GM21576 (cell line): ENCODE results near the gene JAGN1.
"Not testable (repeated sequence)": the region's sequence is repeated elsewhere in the genome, so short reads cannot be mapped to it uniquely, and the experiment has no call there.

Experiments
- ATAC-seq: cut with Tn5 transposase; IDR thresholded peaks from one replicate; pipeline ENCODE4 v1.9.1; 2021; ENCODE audit warnings: mild to moderate bottlenecking, moderate library complexity; ENCODE audit not compliant: unreplicated experiment

Gene JAGN1

GRCh38 chr3:9890249-9891071 is at the start of gene JAGN1:
Gene JAGN1, plus strand, starts transcription at chr3:9890610. Its CDS starts 113 bp downstream, at chr3:9890723.
- ATAC-seq = peak; percentile 78

GRCh38 chr3:9841015-9841414 is 49.4 kb upstream of the JAGN1 start:
- no peak for ATAC-seq

GRCh38 chr3:9843715-9844438 is 46.5 kb upstream of the JAGN1 start, which contains the start of gene RPUSD3:
Gene RPUSD3, minus strand, starts transcription at chr3:9844008. Its CDS starts 18 bp downstream, at chr3:9843990.
- peak; percentile 97 for ATAC-seq

GRCh38 chr3:9846231-9846630 is 44.2 kb upstream of the JAGN1 start:
- ATAC-seq = no peak

GRCh38 chr3:9846931-9847488 is 43.4 kb upstream of the JAGN1 start:
- ATAC-seq = no peak

GRCh38 chr3:9847870-9848269 is 42.5 kb upstream of the JAGN1 start:
- not testable (repeated sequence) for ATAC-seq

- not testable (repeated sequence) for ATAC-seq
Observed at GRCh38 chr3:9848860-9849259, 41.5 kb upstream of the JAGN1 start.

GRCh38 chr3:9851383-9851782 is 39.0 kb upstream of the JAGN1 start:
- ATAC-seq = not testable (repeated sequence)

GRCh38 chr3:9851926-9852325 is 38.5 kb upstream of the JAGN1 start:
- ATAC-seq = not testable (repeated sequence)

- no peak for ATAC-seq
Observed at GRCh38 chr3:9852528-9852927, 37.9 kb upstream of the JAGN1 start.

GRCh38 chr3:9854291-9854940 is 36.0 kb upstream of the JAGN1 start:
- not testable (repeated sequence) for ATAC-seq

- ATAC-seq = no peak
Observed at GRCh38 chr3:9855594-9855993, 34.8 kb upstream of the JAGN1 start.

- ATAC-seq = no peak
Observed at GRCh38 chr3:9859530-9860025, 30.8 kb upstream of the JAGN1 start.

GRCh38 chr3:9861201-9861600 is 29.2 kb upstream of the JAGN1 start:
- ATAC-seq = no peak

GRCh38 chr3:9861626-9862130 is 28.7 kb upstream of the JAGN1 start:
- ATAC-seq = no peak

GRCh38 chr3:9862391-9863057 is 27.9 kb upstream of the JAGN1 start:
- ATAC-seq = no peak

GRCh38 chr3:9863058-9863772 is 27.2 kb upstream of the JAGN1 start:
- no peak for ATAC-seq

GRCh38 chr3:9864200-9864927 is 26.0 kb upstream of the JAGN1 start:
- no peak for ATAC-seq

GRCh38 chr3:9865125-9865637 is 25.2 kb upstream of the JAGN1 start:
- not testable (repeated sequence) for ATAC-seq
